Gastrocnemius medialis (tissue), 4 donors: ENCODE results near the gene BMX.

Experiments used
- POLR2A ChIP-seq, 2 donors: fragments of 450-650 bp; IDR thresholded peaks; one replicate each; pipeline ENCODE4 v1.6.1; 2017; ENCODE audit warnings: antibody characterized with exemption in 2 of 2, mild to moderate bottlenecking in 2 of 2, moderate library complexity in 2 of 2
- TF ChIP-seq, protein P1 (sequence below), 5 experiments: fragments of 450-650 bp in 3 of 5; fragments of 200-600 bp in 2 of 5; sonication (generic) in 2 of 5; IDR thresholded peaks in 4 of 5; conservative IDR thresholded peaks in 1 of 5; 1 replicate in 4 of 5; 2 replicates in 1 of 5; pipeline ENCODE4 v1.5.1; 2016 to 2019; ENCODE audit warnings: antibody characterized with exemption in 5 of 5, mild to moderate bottlenecking in 3 of 5, moderate library complexity in 3 of 5

DNA sequence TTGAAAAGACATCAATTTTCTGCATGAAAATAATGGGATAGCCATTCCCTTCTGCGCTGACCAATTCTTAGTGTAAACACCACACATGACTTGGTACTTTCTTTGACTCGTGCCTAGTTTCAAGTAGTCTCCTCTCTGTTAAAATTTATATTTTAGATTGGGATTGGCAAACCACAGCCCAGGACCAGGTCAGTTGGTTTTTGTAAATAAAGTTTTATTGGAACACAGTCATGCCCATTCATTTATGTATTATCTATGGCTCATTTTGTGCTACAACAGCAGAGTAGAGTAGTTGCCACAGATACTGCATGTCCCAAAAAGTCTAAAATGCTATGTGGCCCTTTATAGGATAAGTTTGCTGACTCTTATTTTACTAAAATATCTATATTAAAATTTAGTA, 46.7 kb downstream of the BMX start:
- no peak for TF ChIP-seq POLR2A (IDR thresholded peaks at IDR 0.05)
- TF ChIP-seq, protein P1, sequence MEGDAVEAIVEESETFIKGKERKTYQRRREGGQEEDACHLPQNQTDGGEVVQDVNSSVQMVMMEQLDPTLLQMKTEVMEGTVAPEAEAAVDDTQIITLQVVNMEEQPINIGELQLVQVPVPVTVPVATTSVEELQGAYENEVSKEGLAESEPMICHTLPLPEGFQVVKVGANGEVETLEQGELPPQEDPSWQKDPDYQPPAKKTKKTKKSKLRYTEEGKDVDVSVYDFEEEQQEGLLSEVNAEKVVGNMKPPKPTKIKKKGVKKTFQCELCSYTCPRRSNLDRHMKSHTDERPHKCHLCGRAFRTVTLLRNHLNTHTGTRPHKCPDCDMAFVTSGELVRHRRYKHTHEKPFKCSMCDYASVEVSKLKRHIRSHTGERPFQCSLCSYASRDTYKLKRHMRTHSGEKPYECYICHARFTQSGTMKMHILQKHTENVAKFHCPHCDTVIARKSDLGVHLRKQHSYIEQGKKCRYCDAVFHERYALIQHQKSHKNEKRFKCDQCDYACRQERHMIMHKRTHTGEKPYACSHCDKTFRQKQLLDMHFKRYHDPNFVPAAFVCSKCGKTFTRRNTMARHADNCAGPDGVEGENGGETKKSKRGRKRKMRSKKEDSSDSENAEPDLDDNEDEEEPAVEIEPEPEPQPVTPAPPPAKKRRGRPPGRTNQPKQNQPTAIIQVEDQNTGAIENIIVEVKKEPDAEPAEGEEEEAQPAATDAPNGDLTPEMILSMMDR (IDR thresholded peaks at IDR 0.05 in 4 of 5, conservative IDR thresholded peaks at IDR 0.05 in 1 of 5), result no peak
